HG03045 (cell line): ENCODE data around the gene ZNF546.

Source experiments
- ATAC-seq: cut with Tn5 transposase; IDR thresholded peaks from one replicate; pipeline ENCODE4 v1.9.1; 2021; ENCODE audit warnings: mild to moderate bottlenecking, moderate library complexity; ENCODE audit not compliant: unreplicated experiment

ZNF546 gene

DNA sequence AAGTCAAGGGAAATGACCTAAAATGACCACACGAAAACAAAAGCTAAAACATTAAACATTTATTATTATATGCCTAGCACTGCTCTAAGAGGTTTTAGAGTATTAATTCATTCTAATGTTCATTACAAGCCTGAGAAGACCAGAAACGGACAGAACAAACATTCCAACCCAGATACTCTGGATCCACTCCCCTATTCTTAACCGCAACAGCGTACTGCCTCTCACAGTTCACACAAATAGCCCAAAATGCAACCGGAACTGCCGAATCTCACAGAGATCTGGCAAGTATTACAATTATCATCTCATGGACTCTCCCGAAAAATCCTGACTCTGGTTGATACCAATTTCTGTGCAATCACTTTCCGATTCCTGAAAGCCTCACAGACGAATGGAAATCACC lies 57.8 kb downstream of the ZNF546 start:
- ATAC-seq, result no peak

DNA sequence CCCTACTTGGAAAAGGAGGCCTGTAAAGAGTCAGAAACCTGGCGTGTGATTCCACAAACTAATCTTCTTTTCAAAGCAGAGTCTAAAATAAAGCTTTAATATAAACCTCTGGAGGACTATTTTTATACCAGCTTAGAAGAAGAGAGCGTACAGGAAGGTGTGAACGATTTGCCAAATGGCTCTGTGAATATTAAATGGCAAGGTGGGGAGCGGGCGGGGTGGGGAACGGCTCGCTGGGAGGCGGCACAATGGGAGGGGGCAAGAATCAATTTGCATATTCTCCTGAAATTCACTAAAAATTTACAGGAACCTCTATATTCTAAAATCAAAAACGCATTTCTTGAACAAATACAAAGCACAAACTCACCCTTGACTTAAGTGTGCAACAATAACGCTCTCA lies 58.2 kb downstream of the ZNF546 start:
- no peak for ATAC-seq

- ATAC-seq, result peak; percentile 77
These were observed 59.1 kb downstream of the ZNF546 start, which contains the start of gene ZNF780B for GRCh38 chr19:40055832-40056504. TSS of gene ZNF780B (minus strand) at chr19:40056231. CDS start at chr19:40050332, 5,899 bp downstream.

DNA sequence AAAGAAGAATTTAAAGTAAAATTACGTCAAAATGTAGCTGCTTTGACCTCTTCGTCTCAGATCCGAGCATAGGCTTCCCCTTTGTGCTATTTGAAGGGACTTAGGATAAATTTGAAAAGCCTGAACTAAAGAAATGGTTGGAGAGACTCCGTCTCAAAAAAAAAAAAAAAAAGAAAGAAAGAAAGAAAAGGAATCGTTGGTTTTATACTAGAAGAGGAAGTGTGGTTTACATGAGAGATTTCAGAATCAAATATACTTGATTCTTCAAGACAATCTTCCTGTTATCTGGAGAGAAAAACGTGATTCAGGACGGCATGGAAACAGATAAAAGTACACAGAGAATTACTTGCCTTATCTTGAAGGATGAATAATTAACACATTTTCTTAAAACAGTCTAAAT lies 59.6 kb downstream of the ZNF546 start:
- ATAC-seq, result no peak

DNA sequence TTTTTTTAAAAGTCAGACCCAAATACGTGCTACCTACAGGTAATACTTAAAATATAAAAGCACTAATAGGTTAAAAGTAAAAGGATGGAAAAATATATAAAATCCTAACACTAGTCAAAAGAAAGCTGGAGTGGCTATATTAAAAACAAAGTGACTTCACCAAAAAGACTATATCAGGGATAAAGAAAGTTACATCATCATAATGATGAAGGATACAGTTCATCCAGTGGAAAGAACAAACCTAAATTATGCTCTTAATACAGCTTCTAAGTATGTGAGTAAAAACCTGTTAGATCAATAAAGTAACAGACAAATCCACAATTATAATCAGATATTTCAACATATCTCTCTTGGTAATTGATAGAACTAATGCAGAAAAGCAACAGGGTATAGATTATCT lies 60.3 kb downstream of the ZNF546 start:
- no peak for ATAC-seq

DNA sequence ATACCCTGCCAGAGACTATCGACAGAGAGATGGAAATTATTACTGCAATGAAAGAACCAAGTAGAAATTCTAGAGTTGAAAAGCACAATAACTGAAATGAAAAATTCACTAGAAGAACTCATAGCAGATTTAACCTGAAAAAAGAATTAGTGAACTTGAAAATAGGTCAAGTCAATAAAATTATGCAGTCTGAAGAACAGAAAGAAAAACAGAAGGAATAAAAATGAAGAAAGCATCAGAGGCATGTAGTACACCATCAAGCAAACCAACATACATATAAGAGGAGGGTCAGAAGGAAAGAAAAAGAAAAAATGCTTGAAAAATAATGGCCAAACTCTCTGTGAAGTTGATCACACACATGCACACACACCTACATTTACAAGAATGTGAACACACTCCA lies 62.8 kb downstream of the ZNF546 start:
- no peak for ATAC-seq

DNA sequence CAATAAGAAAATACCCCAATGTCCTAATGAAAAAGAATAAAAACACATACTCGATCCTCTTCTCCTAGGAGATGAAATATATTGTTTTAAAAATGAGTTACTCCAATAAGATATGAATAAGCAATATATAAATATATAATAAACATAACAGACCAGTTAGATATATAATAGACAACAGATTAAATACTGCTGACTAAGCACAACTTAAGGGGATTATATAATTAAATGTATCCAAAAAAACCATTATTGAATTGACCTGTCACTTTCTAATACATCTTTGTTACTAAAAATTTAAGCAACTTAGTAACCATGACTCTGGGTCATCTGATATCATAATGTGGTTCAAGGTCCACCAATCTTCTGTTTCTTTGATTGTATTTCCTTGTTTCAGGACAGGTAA lies 73.2 kb downstream of the ZNF546 start:
- no peak for ATAC-seq
